Measurements from ENCODE around the gene EIF4E1B. TPM values are rescaled to one million over a fixed set of nuclear protein-coding genes. Genes with fewer than 3 reads are reported as not detected.

The EIF4E1B gene
- total RNA-seq, 1 donor from 2014 or later = 0.06 TPM

DNA sequence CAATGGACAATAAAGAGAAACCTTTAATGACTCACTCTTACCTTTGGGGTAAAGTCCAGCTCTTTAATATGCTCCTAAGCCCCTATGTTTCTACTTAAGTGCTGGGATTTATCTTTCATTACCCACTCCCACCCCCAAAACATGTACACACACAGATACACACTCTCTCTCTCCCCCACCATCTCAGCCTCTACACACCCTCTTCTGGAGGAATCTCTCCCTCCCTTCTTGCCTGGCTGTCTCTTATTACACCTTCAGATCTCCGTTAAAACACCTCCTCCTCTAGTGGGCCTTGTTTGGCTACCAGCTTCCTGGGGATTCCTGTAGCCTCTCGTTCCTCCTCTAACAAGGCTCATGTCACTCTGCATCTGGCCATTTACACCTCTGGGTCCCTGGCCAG lies 27.4 kb upstream of the EIF4E1B start:
- no peak for DNase-seq (ENCODE audit: extremely low read depth, low read depth, low spot score)

DNA sequence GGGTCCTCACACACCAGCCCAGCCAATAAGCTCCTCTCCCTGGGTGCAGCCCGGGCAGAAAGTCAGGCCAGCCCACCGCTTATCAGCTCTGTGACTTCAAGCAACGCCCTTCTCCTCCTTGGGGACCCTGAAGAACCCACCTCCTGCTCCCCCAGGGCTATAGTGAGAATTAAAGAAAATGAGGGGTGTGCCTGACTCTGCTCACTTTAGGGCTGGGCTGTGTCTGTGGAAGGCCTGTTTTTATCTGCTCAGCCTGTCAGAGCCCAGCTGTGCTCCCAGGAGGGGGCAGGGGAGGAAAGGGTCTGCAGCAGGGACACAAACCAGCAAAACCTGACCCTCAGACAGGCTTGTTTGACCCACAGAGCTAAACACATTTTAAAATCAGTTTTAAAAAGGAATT lies 24.4 kb upstream of the EIF4E1B start:
- no peak for DNase-seq (ENCODE audit: extremely low read depth, low read depth, low spot score)

DNA sequence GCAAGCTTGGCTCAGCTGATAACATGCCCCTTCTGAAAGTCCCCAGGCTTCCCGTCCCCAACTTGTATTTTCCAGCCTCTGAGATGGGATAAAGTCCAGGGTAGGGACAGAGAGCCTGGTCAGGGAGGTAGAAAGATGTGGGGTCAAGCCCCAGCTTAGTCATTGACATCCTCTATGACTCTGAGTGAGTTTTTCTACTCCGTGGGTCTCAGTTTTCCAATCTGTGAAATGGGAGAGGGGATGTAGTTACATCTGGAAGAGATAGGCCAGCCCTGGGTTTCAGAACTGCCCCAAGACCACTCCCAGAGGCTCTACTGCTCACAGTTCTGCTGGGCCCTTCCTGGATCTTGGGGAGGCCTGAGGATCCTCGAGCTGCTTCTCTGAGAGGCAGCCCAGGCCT lies 23.6 kb upstream of the EIF4E1B start:
- no peak for DNase-seq (ENCODE audit: extremely low read depth, low read depth, low spot score)

DNA sequence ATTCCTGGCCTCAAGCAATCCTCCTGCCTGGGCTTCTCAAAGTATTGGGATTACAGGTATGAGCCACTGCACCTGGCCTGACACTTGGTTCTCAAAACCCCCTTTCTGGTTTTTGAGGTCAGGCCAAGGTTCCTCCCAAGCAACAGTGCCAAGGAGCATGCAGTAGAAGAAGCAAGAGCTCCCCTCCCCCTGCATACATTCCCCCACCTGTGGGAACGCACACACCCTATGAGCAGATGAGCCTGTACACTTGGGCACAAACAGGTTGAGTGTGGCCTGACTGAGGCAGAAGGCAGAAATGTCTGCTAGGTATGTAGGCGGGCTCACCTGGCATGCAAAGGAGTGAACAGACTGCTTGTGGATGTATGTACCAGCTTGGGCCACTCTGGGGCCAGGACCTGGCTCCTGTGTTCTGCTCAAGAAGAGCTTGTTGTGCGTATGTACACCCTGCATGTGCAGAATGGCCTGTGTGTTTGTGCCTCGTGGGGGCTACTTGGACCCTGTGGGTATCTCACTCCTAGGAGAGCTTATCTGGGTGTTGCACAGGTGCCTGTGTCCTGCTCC lies 22.3 kb upstream of the EIF4E1B start:
- DNase-seq (ENCODE audit: extremely low read depth, low read depth, low spot score) = no peak

DNA sequence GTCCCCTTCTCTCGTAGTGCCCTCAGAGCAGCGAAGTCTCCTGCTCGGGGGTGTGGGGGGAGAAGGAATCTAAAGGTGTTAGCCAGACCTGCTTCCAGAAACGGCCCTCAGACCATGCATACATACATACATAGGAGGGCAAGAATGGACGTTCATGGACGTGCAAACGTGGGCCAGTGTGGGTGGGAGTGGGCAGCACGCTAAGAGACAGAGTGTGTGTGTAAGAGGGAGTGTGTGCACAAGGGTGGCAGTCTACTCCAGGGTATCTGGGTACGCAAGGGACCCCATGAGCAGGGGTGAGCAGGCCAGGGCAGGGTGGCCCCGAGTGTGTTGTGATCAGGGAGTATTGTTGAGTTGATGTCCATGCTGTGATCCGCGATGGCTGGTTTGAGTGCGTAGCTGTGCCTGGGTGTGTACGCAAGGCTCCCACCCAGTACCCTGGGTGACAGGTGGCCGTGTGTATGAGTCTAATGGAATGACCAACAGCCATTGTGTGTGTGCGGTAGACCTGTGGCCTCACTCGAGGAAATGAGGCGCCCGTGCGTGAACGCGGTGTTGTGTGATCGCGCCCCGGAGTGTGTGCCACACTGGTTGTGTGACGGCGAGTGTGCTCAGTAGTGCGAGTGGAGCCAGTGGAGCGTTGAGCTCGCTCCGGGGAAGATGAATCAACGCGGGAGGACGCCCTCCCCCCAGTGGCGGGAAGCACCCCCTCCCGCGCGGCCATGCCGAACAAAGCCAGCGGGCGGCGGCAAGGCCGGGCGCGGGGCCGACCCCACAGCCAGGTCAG lies 21.3 kb upstream of the EIF4E1B start:
- no peak for DNase-seq (ENCODE audit: extremely low read depth, low read depth, low spot score)

DNA sequence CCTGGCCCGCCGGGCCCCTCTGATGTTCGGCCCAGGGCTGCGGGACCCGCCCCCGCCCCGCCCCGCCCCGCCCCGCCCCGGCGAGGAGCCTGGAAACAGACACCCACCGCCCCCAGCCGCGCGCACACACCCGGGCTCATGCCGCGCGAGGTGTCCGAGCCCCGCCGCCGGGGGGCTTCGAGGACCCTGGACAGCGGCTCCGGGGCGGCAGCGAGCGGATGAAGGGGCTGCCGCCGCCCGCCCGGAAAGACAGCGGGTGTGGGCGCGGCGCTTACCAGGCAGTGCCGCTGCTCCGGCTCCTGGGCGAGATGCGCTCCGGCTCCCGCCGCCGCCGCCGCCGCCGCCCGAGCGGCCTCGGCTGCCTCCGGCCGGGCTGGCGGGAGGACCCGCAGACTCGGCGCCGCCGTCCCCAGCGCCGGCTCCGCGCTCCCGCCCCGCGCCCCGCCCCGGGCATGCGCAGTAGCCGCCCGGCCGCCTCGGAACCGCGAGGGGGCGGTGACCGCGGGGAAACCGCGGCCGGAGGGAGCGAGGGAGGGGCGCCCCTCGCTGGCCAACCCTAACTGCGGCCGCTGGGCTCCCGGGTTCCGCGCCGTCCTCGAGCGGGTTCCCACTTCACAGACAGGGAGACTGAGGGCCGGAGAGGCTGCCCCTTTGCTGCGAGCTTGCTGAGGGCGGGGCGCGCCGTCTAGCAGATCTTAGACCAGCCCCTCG lies 20.6 kb upstream of the EIF4E1B start, which contains the start of gene GPRIN1:
TSS of gene GPRIN1 (minus strand) at position 433 of the 711 bp plus-strand sequence. CDS start 10,322 bp downstream, outside the sequence.
- DNase-seq (ENCODE audit: extremely low read depth, low read depth, low spot score) = no peak

DNA sequence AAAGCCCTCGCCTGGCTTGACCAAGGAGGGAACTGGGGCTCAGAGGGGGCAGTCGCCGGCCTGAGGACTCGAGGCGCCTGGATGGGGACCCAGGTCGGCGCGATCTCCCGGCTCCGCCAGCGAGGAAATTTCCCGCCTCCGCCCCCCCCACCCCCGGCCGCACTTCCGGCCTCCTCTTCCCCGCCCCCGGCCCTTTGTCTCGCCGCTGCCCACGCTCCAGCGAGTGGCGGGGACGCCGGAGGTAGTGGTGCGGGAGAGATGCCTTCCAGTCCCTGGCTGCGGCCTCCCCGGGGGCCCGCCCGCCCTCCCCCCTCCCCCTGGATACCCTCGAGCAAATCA lies 20.1 kb upstream of the EIF4E1B start:
- no peak for DNase-seq (ENCODE audit: extremely low read depth, low read depth, low spot score)

DNA sequence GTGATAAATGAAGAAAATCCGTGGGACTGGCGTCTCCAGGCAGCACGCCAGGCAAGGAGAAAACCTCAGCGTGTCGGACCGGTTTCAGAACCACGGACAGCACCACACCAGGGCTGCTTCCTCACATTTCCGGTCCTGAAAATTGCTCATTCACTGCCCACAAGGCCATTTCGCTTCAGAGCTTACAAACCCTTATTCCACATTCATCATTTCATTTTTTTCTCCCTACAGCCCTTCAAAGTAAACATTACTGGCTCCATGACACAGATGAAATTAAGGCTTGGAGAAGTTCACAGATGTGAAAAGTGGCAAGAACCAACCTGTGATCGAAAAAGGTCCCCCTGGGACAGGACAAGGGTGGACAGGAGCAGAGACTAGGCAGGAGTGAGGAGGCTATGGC lies 19.0 kb upstream of the EIF4E1B start:
- peak; percentile 64 for DNase-seq (ENCODE audit: extremely low read depth, low read depth, low spot score)

DNA sequence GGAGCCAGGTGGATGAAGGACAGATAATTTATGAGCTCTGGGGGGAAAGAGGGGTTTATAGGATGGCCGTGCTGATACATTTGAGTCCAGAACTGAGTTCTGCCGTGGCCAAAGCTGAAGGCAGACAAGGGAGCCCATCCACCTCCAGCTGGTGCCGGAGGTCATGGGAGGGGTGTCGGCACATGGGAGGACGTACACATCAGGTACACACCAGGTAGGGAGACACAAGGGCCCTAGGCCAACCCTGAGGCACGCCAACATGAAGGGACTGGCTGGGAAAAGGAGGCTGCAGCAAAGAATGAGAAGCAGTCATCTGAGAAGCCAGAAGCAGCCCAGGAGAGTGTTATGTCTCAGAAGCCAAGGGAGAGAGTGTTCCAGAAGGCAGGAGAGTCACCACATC lies 18.5 kb upstream of the EIF4E1B start:
- DNase-seq (ENCODE audit: extremely low read depth, low read depth, low spot score) = no peak

DNA sequence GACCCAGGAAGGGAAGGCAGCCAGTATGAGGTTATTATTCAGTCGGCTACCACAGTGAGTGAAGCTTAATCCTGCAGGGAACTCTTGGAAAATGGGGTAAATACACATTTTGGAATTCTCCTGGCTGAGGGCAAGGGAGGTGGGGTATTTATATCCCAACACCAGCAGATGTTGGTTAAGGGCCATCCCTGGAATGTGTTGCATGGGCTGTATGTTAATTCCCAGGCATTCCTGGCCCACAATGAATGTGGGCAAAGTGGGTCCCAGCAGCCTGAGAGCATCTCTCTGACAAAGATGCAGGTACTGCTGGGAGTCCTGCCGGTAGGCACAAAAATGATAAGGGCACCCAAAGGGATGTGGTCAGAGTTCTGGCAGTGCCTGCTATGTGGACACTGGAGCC lies 17.6 kb upstream of the EIF4E1B start:
- DNase-seq (ENCODE audit: extremely low read depth, low read depth, low spot score) = no peak

DNA sequence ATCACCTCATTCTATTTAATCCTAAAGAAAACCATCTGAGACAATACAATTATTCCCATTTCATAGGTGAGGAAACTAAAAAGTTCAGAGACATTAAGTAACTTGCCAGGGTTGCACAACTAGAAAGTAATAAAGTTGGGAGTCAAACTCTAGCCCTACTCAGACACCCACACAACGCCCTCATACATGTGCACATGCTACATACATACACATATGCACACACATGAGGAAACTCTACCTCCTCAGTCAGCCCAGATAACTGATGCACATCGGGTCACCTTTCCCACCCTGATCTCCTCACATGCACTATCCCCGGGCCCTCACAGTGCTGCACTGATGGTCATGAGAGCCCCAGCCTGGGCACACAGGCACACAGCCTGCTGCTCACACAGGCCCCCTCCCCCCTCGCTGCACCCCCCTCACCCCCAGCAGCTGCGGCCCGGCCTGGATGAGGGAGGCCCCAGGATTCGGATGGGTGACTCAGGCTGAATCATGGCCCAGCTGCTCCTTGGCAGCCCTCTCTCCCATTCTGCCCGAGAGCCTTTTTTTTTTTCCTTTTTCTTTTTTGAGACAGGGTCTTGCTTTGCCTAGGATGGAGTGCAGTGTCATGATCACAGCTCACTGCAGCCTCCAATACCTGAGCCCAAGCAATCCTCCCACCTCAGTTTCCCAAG lies 15.5 kb upstream of the EIF4E1B start:
- DNase-seq (ENCODE audit: extremely low read depth, low read depth, low spot score) = no peak

DNA sequence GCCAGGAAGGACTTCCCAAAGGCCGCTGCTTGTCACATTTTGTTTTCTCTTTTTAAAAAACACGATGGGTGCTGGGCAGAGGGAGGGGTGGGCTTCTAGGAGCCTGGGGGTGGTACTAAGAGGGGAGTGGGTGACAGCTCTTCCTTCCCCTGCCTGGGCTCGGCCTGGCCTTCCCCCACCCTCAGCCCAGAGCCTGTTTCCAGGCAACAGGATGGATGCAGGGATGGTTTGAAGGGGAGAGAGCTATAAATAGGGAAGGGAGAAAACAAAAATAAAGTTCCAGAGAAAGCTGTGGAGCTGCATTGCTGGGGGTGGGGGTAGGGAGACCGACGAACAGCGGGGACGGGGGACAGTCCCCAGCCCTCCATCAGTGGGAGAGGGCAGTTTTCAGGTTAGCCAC lies 14.0 kb upstream of the EIF4E1B start:
- no peak for DNase-seq (ENCODE audit: extremely low read depth, low read depth, low spot score)

DNA sequence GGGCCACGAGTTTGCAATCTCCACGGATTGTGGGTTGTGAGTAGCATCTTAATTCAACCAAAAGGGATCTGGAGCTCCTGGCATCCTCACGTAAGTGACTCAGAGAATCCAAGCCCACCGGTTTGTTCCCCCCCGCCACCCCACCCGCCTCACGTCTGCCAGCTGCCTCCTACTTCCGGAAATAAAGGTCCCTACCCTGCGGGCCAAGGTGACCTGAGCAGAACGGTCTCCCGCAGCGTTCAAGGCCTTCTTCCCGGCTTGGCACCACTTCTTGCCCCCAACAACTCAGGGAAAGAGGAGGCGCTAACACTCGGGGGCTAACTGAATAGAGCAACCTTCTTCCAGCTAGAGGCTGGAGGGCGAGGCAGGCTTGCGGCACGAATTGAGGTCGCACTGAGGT lies 11.7 kb upstream of the EIF4E1B start:
- DNase-seq (ENCODE audit: extremely low read depth, low read depth, low spot score) = no peak

DNA sequence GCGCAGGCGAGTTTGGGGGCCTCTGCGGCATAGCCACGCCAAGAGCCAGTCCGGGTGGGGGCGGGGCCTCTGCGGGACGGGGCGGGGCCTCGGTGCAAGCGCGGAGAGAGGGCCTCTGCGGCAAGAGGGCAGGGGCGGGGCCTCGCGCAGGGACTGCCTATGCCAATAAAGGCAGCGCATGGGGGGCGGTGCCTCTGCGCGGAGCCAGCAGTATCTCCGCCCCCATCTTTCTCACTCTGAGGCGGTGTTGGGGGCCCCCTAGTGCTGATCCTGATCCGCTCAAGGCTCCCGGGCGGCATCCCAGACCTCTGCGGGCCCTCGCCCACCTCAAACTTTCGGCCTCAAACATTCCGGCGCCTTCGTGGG lies 11.3 kb upstream of the EIF4E1B start:
- no peak for DNase-seq (ENCODE audit: extremely low read depth, low read depth, low spot score)

DNA sequence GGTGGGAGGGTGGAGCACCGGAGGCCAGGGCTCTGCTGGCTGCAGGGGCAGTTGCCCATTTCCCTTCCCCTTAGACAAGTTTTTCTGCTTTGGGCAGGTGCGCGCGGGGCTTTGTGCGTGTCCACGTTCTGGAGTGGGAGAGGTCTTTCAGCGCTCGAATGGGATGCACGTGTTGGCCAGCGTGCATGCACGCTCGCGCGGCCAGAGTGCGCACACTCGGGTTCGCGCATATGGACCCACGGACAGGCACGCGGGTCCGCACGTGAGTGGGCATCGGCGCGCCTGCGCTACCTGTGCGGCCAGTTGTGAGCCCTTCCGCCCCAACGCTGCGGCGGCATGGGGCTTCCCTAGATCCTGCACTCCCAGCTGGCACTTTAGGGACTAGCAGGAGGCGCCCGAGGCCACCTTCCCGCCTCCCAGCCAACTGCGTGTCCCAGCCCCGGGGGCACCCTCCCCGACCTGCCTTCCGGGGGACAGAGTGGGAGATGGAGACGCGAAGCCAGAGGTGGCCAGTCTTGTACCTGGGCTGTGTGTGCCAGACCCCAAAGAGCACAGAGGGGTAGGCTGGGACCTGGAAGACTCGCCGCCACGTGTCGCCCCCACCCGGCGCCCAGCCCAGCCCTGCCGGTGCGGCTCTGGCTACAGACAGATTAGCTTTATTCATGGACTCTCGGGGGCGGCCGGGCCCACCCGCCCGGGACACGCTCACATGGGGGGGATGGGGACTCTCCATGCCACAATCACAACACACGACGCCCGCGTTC lies 10.7 kb upstream of the EIF4E1B start:
- no peak for DNase-seq (ENCODE audit: extremely low read depth, low read depth, low spot score)

DNA sequence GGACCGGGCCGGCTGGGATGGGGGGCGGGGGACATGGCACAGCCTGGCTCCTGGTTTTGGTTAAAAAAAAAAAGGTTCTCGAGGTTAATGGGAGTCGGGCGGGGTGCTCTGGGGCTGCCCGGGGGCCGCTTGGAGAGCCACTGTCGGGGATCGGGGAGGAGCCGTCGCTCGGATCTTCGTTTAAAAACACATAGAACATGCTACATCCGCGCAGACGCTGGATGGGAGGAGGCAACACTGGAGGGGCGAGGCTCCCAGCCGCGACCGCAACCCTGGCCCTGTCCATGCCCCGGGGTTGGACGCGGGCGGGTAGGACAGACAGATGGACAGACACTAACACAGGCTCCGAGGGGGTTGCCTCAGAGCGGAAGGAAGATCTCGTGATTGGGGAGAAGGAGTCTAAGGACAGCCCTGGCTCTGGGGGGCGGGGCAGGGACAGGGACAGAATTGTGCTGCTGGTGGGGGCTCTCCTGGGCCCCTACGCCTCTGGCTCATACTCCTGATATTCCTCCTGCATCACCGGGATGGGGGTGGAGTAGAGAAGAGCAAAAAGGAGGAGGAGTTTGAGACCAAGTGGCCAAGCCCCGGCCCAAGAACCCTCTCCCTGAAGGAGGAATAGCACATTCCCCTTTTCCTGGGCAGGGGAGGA lies 10.0 kb upstream of the EIF4E1B start:
- DNase-seq (ENCODE audit: extremely low read depth, low read depth, low spot score) = no peak

DNA sequence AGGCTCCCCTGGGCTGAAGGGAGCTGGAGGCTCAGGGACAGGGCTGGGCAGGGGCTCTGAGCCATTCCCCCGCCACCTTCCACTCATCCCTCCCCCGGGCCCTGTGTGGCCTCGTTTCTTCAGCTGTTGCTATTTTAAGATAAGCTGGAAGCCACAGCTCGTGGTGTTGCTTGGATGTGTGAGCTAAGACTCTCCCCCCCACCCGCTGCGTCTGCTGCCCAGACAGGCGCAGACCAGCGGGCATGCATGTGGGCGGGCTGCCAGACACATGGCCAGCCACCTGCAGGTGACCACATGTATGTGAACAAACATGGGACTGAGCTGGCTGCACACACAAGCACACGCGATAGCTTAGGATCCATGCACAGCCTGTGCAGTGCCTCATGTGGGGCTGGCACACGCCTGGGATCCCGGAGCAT lies 8.8 kb upstream of the EIF4E1B start:
- no peak for DNase-seq (ENCODE audit: extremely low read depth, low read depth, low spot score)

DNA sequence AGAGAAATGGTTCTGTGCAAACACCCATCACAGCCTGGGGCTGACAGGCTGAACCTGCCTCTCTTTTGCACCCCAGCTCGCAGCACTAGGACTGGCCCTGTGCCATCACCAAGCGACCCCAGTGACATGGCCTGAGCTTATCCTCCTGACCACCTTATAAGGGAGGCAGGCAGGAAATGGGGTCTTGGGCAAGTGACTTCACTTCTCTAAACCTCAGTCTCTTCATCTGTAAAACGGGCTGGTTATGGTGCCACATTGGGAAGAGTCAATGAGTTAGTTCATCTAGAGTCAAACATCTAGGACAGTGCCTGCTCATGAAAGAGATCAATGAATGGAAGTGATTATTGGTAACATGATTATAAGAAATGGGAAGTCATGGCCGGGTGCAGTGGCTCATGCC lies 6.3 kb upstream of the EIF4E1B start:
- DNase-seq (ENCODE audit: extremely low read depth, low read depth, low spot score) = no peak

DNA sequence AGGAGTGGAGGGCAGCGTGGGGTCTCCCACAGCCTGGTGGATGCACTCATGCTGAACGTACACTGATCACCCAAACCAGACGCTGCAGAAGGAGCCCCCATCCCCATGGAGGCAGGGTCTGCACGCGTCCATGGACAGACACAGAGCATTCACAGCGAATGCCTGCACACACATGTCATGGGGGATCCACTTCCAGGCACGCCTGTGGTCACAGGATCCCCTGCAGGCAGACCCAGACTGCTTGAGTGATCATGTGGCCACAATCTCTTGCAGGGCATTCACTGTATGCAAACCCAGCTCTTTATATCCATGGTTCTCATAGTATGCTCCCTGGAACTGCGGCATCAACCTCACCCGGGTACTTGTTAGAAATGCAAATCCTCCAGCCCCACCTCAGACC lies 5.5 kb upstream of the EIF4E1B start:
- DNase-seq (ENCODE audit: extremely low read depth, low read depth, low spot score) = no peak

DNA sequence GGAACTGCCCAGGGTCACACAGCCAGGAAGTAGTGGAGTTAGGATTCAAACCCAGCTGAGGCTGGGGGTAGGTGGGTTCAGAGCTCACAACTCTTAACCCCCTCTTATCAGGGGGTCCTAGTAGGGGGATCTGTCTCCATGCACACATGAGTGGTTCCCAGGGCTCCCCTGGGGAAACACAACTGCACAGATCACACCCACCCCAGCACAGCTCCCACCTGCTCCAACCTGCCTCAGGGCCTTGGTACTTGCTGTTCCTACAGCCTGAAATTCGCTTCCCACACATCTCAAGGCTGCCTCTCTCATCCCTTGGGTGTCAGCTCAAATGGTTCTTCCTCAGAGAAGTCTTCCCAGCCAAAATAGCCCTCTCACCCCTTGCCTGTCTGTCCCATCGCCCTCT lies 5.0 kb upstream of the EIF4E1B start:
- no peak for DNase-seq (ENCODE audit: extremely low read depth, low read depth, low spot score)

All from glomerular endothelial cell (primary cell).